Measurements from ENCODE around the gene HSPB2.

- TF ChIP-seq EZH2 (IDR thresholded peaks at IDR 0.05; ENCODE audit: low read depth, low read length, severe bottlenecking) (no peak), KDM5A (IDR thresholded peaks at IDR 0.05; ENCODE audit: low read length) (no peak), CTCF (IDR thresholded peaks at IDR 0.05; ENCODE audit: control extremely low read depth in 1 of 3, insufficient read depth in 1 of 3, low read depth in 1 of 3, low read length in 3 of 3) (no peak), SP1 (IDR thresholded peaks at IDR 0.05; ENCODE audit: low read depth, low read length) (no peak), SAP30 (IDR thresholded peaks at IDR 0.05; ENCODE audit: insufficient read depth, insufficient replicate concordance, low read length) (no peak), RAD21 (IDR thresholded peaks at IDR 0.05 in 1 of 2, conservative IDR thresholded peaks at IDR 0.05 in 1 of 2; ENCODE audit: low read depth in 2 of 2, low read length in 2 of 2) (no peak), POLR2AphosphoS5 (IDR thresholded peaks at IDR 0.05; ENCODE audit: low read depth, low read length) (no peak)
- TF ChIP-seq, protein P1, sequence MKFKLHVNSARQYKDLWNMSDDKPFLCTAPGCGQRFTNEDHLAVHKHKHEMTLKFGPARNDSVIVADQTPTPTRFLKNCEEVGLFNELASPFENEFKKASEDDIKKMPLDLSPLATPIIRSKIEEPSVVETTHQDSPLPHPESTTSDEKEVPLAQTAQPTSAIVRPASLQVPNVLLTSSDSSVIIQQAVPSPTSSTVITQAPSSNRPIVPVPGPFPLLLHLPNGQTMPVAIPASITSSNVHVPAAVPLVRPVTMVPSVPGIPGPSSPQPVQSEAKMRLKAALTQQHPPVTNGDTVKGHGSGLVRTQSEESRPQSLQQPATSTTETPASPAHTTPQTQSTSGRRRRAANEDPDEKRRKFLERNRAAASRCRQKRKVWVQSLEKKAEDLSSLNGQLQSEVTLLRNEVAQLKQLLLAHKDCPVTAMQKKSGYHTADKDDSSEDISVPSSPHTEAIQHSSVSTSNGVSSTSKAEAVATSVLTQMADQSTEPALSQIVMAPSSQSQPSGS (IDR thresholded peaks at IDR 0.05; ENCODE audit: low read length), result no peak
These were observed 42.4 kb upstream of the HSPB2 start for GRCh38 chr11:111870113-111870512.
